NT2/D1 (cell line): Measurements from ENCODE around the gene NBPF11.
"Not testable (repeated sequence)": the region's sequence is repeated elsewhere in the genome, so short reads cannot be mapped to it uniquely, and the experiment has no call there.

ENCODE experiments used
- DNase-seq: peaks from one replicate; pipeline ENCODE4 v3.0.0-alpha.2; 2011; ENCODE audit warnings: low read depth, low spot score
- H3K27me3 ChIP-seq: 2 replicates; pipeline ENCODE4 v1.6.0; 2011; ENCODE audit warnings: mild to moderate bottlenecking; ENCODE audit not compliant: insufficient read length, insufficient read depth
- H3K36me3 ChIP-seq: 2 replicates; pipeline ENCODE4 v1.6.1; 2011; ENCODE audit warnings: mild to moderate bottlenecking, low read length, mixed read lengths; ENCODE audit not compliant: insufficient read depth, insufficient read length
- H3K4me1 ChIP-seq: 2 replicates; pipeline ENCODE4 v1.5.1; 2011; ENCODE audit not compliant: insufficient read depth, insufficient read length
- H3K4me3 ChIP-seq: 2 replicates; pipeline ENCODE4 v1.5.1; 2011; ENCODE audit warnings: low read depth; ENCODE audit not compliant: insufficient read length
- H3K9ac ChIP-seq: 2 replicates; pipeline ENCODE4 v1.6.0; 2011; ENCODE audit warnings: low read depth; ENCODE audit not compliant: insufficient read length
- H3K9me3 ChIP-seq: 2 replicates; pipeline ENCODE4 v1.5.1; 2011; ENCODE audit warnings: mild to moderate bottlenecking, low read length; ENCODE audit not compliant: insufficient read depth

Gene NBPF11

GRCh38 chr1:148151911-148152656 lies at the start of gene NBPF11:
NBPF11 (minus strand) TSS chr1:148152281; CDS start chr1:148127003, 25,278 bp downstream.
- DNase-seq, result peak; percentile 87
- H3K27me3 ChIP-seq, H3K9me3 ChIP-seq, H3K4me1 ChIP-seq, H3K36me3 ChIP-seq: not testable (repeated sequence)
- Histone ChIP-seq H3K4me3 (peak within 1 kb of the TSS; percentile 74), H3K9ac (peak within 1 kb of the TSS; percentile 82)

GRCh38 chr1:148197396-148197795 lies 45.3 kb upstream of the NBPF11 start:
- H3K4me3 ChIP-seq, H3K9me3 ChIP-seq, DNase-seq, H3K9ac ChIP-seq, H3K4me1 ChIP-seq, H3K36me3 ChIP-seq, H3K27me3 ChIP-seq: not testable (repeated sequence)

GRCh38 chr1:148196949-148197348 lies 44.9 kb upstream of the NBPF11 start:
- not testable (repeated sequence) for H3K36me3 ChIP-seq, H3K9ac ChIP-seq, H3K4me1 ChIP-seq, H3K4me3 ChIP-seq, H3K9me3 ChIP-seq, DNase-seq, H3K27me3 ChIP-seq

GRCh38 chr1:148195115-148195514 lies 43.0 kb upstream of the NBPF11 start:
- not testable (repeated sequence) for H3K9me3 ChIP-seq, H3K4me3 ChIP-seq, H3K36me3 ChIP-seq, H3K9ac ChIP-seq, H3K4me1 ChIP-seq, DNase-seq, H3K27me3 ChIP-seq

- H3K27me3 ChIP-seq, H3K36me3 ChIP-seq, H3K9ac ChIP-seq, DNase-seq, H3K4me1 ChIP-seq, H3K9me3 ChIP-seq, H3K4me3 ChIP-seq: not testable (repeated sequence)
These were observed 36.7 kb upstream of the NBPF11 start for GRCh38 chr1:148188768-148189167.

- not testable (repeated sequence) for H3K9me3 ChIP-seq, H3K27me3 ChIP-seq, DNase-seq, H3K4me1 ChIP-seq, H3K36me3 ChIP-seq, H3K4me3 ChIP-seq, H3K9ac ChIP-seq
These were observed 26.6 kb upstream of the NBPF11 start for GRCh38 chr1:148178682-148179081.

GRCh38 chr1:148175414-148175813 lies 23.3 kb upstream of the NBPF11 start:
- not testable (repeated sequence) for DNase-seq, H3K27me3 ChIP-seq, H3K4me3 ChIP-seq, H3K9ac ChIP-seq, H3K9me3 ChIP-seq, H3K4me1 ChIP-seq, H3K36me3 ChIP-seq

- not testable (repeated sequence) for H3K9me3 ChIP-seq, DNase-seq, H3K27me3 ChIP-seq
These were observed 19.9 kb upstream of the NBPF11 start for GRCh38 chr1:148171995-148172394.

More at GRCh38 chr1:148171995-148172394, 19.9 kb upstream of the NBPF11 start:
- H3K4me1 ChIP-seq, H3K36me3 ChIP-seq, H3K4me3 ChIP-seq, H3K9ac ChIP-seq: not testable (repeated sequence)
